GM19193 (cell line): ENCODE measurements around the gene PPP6R3.

Experiments
- POLR2A ChIP-seq: IDR thresholded peaks from 4 replicates; pipeline ENCODE4 v1.6.1; 2011; ENCODE audit not compliant: insufficient read depth, insufficient read length; ENCODE audit errors: extremely low read depth

PPP6R3 gene

DNA sequence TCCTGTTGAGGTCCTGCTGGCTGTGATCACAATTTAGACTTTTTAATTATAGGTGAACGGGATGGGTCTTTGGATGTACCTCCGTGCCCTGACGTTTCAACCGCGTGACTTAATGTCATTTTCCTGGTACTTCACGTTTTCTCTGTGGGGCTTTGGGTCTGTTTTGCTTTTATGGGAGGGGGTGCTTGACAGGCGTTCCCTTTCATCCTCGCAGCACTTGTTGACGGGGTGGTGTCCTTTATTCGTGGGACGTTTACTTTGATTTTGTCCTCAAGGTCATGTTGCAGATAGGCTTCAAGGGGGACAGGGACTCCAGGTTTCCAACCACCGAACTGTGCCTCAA, 994 bp downstream of the PPP6R3 start:
- no peak for TF ChIP-seq POLR2A

DNA sequence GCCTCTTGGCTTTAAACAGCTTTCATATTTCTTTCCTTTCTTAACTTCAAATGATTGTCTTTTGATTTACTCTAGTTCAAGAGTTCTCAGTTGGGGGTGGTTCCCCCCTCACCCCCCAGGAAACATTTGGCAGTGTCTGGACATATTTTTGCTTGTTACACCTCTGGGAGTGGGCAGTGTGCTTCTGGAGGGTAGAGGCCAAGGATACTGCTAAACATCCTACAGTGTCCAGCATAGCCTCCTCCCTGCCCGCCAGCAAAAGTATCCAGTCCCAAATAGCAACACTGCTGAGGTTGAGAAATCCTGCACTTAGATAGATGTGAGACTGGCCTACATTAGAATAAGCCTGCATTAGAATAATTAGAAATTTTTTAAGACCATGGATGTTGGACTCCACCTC, 3.2 kb downstream of the PPP6R3 start:
- no peak for TF ChIP-seq POLR2A

DNA sequence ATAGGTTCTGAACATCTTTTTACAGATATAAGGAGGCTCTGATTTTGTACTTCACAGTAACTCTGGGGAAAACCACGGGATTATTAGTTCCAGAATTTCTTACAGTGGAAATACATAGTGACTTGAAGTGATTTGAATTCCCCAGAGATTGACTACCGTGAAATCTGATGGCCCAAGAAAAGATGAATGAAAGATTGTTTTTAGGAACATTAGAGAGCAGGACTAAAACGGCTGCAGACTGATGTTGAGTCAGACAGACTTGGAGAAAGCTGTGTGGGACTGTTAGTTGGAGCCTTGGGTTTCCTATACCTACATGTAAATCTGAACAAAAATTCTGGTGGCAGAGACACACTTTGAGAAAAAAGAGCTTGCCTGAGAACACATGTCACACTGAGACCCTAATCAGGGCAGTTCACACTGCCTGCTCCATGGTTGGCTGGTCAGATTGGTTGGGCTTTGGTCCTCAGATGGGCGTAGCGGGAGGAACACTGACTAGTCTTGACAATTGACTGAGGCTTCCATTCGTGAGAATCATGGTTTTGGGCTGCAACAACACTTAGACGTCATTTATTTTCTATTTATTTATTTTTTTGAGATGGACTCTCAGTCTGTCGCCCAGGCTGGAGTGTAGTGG, 6.8 kb downstream of the PPP6R3 start:
- TF ChIP-seq POLR2A, result no peak

DNA sequence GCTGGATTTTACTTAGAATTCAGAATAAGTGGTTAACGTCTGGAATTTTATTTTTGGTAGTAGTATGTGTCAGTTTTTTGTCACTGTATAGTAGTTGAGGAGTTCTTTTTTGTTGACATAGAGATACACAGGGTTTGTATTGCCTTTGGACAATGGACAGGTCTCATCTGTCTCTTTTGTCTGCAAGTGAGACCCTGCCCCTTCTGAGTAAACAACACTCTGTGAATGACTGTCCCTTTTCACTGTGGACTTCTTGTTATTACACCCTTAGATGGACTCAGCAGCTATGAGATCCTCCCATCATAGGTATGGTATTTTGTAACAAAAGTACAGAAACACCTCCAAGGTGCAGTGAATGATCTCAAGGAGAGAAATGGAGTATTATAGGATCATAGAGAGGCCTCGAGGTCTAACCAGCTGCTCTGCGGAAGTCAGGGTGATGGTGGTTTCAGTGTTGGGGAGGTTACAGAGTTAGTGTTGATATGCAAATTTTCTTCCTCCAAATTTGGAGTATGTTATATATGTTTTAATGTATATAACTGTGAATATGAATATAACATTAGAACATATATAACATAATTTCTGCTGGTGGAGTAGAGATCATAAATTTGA, 7.8 kb downstream of the PPP6R3 start:
- TF ChIP-seq POLR2A, result no peak

DNA sequence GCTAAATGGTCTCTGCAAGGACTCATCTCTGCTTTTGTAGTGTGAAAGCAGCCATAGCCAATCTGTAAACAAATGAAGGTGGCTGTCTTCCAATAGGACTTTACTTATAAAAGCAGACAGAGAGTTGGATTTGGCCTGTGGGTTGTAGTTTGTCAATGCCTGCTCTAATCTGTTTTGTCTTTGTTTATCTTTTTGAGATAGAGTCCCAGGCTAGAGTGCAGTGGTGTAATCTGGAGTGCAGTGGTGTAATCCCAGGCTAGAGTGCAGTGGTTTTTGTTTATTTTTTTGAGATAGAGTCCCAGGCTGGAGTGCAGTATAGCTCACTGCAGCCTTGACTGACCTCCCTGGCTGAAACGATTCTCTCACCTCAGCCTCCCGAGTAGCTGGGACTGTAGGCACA, 8.6 kb downstream of the PPP6R3 start:
- no peak for TF ChIP-seq POLR2A

DNA sequence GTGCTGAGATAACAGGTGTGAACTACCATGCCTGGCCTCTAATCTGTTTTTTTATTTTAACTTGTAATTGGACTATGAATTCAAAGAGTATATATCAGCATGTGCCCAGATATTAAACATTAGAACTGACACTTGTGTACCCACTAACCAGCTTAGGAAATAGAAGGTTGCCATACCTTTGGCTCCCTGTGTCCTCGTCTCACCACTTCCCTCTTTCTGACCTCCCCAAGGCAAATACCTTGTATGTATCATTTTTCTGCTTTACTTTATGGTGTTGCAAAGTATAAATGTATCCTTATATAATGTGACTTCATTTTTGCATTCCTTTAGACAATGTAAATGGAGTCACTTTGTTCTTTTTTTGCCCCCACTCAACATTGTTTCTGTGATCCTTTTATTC, 9.1 kb downstream of the PPP6R3 start:
- no peak for TF ChIP-seq POLR2A

DNA sequence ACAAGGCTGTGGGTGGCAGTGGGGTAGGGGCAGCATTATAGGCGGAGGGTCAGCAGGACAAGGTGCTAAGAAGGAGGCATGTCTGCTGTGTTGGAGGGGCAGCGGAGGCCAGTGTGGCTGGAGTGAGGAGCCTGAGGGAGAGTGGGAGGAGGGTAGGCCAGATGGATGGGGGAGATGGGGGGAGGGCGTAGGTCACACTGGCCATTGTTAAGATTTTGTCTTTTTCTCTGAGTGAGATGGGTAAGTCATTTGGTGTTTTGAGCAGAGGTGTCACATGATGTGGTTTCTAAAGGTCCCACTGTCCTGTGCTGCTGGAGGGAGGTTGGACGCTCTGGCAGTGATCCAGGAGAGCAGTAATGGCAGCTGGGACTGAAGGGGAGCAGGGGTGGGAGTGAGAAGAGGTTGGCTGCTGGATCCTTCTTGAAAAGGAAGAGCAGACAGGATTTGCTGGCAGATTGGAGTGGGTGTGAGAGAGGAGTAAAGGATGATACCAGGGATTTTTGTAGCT, 9.8 kb downstream of the PPP6R3 start:
- TF ChIP-seq POLR2A, result no peak

DNA sequence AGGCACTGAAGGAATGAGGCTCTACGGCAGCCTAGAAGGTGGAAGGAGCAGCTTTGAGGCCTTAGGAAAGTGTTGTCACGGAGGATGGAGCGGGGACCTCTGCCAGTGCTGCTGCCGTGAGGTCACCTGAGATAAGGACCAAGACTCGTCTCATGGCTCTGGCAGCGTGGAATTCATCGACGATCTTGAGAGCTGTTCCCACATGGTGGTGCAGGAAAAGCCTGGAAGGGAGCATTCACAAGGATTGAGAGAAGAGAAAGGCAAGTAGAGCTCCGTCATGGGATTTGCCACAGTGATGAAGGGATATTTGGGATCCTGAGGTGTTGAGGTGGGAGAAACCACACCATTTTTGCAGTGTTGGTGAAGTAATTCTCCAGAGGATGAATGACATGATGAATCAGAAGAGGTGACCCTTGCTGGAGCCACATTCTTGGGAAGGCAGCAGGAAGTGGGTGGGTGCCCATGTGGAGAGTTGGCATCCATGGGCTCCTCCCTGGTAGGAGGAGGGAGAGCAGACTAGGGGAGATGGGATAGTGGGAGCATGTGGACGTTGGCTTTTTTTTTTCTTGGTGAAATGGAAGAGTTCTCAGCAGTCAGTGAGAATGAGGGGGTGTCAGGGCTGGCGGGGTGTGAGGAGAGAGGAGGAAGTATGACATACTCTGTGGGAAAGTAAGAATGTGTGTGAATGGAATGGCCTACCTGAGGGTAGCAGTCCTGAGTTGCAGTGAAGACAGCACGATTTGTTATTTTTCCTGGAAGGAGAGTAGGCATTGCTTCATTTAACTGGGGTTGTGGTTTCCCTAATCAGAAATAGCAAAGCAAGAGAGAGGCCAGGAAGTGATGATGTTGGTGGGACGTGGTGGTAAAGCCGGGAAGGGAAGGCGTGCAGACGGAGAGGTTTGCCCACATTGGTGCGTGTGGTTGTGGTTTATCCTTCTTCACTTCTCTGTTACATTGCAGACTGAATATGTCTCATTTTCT, 11.1 kb downstream of the PPP6R3 start:
- TF ChIP-seq POLR2A, result no peak

DNA sequence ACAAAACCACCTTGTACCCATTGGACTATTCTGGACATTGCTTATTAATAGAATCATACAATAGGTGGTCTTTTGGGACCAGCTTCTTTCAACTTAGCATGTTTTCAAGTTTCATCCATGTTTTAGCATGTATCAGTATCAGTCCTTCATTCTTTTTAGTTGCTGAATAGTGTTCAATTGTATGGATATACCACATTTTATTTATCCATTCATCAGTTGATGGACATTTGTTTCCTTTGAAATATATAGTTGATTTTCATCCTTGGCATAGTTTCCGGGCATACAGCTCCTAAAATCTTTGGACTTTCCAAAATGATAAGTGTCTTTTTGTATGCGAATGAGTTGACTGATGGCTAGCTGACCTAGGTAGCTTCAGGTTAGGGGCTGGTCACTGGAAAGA, 12.2 kb downstream of the PPP6R3 start:
- TF ChIP-seq POLR2A, result no peak

DNA sequence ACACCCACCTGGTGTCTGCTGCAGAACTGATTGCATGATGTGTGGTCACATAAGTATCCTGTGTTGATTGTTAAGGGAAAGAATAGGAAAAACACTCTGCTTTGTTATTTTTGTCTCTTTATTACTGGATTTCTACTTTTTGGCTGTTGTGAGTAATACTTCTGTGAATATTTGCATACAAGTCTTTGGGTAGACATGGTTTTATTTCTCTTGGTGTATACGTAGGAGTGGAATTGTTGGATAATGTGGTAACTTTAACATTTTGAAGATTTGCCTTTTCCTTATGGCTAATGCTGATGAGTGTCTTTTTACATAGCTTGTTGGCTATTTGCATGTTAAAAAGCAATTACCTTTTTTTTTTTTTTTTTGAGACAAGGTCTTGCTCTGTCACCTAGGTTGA, 13.1 kb downstream of the PPP6R3 start:
- no peak for TF ChIP-seq POLR2A

DNA sequence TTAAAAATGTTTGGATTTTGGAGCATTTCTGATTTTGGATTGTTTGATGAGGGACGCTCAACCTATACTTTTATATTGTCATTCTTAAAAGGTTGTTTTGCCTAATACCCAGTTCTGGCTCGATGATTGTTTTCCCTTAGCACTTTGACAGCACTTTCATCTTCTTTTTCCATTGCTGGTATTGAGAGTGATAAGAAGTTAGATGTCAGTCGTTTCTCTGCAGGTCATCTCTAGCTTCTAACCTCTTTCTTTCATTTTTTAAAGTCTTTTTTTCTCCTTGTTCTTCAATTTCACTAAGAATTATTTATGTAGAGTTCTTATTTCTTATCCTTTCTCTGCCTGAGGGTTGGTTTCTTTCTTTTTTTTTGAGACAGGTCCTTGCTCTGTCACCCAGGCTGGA, 18.8 kb downstream of the PPP6R3 start:
- TF ChIP-seq POLR2A, result no peak

DNA sequence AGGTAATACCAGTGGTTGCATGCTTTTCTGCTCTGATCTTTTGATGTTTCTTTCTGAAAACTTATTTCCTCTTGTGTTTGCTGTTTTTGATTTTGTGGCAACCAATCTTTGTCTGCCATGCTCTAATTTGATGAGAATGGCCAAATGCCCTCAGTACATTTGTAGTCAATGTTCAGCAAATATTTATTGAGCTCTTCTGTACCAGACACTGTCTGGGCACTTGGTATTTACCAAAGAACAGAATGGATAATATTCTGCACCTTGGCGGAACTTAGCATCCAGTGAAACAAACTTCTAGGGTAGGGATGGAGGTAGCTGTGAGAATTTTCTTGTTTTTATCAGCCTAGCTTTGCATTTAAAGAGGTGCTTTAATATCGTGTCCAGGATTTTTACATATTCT, 19.6 kb downstream of the PPP6R3 start:
- TF ChIP-seq POLR2A, result no peak

DNA sequence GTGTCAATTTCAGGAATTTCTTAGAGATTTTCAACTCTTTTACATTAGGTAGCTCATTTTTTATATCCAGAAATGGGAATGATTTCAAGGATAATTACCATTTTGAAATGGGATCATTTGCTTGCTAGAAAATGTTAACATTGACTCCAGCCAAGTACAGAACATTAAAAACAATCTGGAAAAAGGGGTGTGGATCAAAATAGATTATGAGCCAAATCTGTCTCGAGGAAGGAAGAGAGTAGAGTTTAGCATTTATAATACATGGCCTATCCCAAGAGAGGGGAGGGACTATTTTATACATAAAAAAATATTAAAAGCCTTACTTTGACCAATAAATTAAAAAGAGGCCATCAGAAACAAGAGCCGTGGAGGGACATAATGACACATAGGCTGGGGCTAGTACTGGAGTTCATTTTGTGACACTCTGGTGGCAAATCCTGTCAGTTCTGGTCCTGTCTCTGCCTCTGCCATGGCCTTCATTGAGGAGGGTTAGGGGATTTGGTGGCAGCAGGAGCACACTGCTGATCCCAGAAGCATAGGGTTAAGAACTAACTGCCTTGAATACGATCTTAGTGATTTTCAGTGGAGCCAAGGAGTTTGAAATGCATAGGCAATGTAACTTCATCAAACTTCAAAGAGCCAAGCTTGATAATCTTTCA, 20.4 kb downstream of the PPP6R3 start:
- no peak for TF ChIP-seq POLR2A

DNA sequence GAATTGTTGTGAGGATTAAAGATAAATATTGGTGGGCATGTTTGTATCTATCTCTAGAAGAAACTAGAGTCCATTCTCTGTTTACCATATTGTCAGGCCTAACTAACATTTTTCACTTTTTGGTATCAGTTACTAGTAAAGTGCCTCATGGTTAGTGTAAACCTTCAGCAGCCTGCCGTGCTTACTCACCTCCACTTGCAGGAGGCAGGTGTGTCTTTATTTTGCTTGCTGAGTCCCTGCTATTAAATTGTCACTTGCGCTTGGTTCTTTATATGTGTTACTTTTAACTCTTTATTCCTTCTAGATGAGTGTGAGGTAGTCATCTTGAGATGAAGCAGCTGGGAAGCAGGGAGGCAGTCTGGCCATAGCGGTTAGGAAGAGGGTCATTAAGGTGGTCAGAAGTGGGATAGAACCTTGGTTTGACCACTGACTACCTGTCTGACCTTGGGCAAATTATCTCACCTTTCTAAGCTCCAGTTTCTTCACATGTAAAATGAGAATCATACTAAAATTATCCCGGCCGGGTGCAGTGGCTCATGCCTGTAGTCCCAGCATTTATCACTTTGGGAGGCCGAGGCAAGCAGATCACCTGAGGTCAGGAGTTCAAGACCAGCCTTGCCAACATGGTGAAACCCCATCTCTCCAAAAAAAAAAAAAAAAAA, 21.2 kb downstream of the PPP6R3 start:
- TF ChIP-seq POLR2A, result no peak

DNA sequence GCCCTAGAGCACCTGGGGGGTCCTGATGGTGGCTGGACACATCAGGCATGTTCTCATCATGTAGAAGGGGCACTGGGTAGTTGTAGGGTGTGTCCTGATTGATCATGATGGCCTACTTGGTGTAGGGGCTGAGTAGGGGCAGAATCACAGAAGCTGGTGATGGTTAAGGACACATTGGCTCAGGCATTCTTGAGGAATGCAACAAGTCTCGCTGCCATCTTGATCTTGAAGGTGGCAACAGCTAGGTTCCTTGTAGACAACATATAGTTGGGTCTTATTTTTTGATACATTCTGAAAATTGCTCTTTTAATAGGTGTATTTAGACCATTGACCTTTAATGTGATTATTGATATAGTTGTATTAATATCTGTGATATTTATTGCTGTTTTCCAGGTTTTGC, 28.1 kb downstream of the PPP6R3 start:
- no peak for TF ChIP-seq POLR2A
